Thoracic aorta (tissue), 2 donors: ENCODE results near the gene KIF5C. TPM values are rescaled to one million over a fixed set of nuclear protein-coding genes. Genes with fewer than 3 reads are reported as not detected.

Experiments
- ATAC-seq: fragments of 150-250 bp; one replicate; pipeline ENCODE4 v1.8.0; 2017; ENCODE audit warnings: low read depth; ENCODE audit not compliant: insufficient number of reproducible peaks, low FRiP score
- DNase-seq: peaks from one replicate; pipeline ENCODE4 v3.0.0-alpha.2; 2020; ENCODE audit warnings: low spot score
- H3K27ac ChIP-seq, 2 donors: fragments of 200-600 bp; sonication (generic); 1 replicate in 1 of 2; 2 replicates in 1 of 2; pipeline ENCODE4 v1.5.1; 2016; ENCODE audit warnings: mild to moderate bottlenecking in 2 of 2, moderate library complexity in 2 of 2
- H3K27me3 ChIP-seq: fragments of 200-600 bp; sonication (generic); replicated peaks from 2 replicates; pipeline ENCODE4 v1.6.0; 2016; ENCODE audit warnings: mild to moderate bottlenecking; ENCODE audit not compliant: insufficient read depth
- H3K36me3 ChIP-seq: fragments of 200-600 bp; sonication (generic); one replicate; pipeline ENCODE4 v1.5.1; 2016
- H3K4me1 ChIP-seq, 2 donors: fragments of 200-600 bp; sonication (generic); 1 replicate in 1 of 2; 2 replicates in 1 of 2; pipeline versions ENCODE4 v1.5.1 to v1.6.0; 2016; ENCODE audit warnings: low read depth in 2 of 2, mild to moderate bottlenecking in 1 of 2; ENCODE audit not compliant: control insufficient read depth in 1 of 2
- H3K4me3 ChIP-seq: fragments of 200-600 bp; sonication (generic); 2 replicates; pipeline ENCODE4 v1.5.1; 2016; ENCODE audit warnings: mild to moderate bottlenecking
- H3K9me3 ChIP-seq: fragments of 200-600 bp; sonication (generic); 2 replicates; pipeline ENCODE4 v1.5.1; 2016
- CTCF ChIP-seq: fragments of 200-600 bp; sonication (generic); IDR thresholded peaks from one replicate; pipeline ENCODE4 v1.5.1; 2019; ENCODE audit warnings: antibody characterized with exemption
- total RNA-seq, 2 donors: library from RNA; depleted of rRNA; stranded (reverse); fragments of >200 nt; gene quantifications; one replicate each; pipeline versions ENCODE4 v1.1.0 to v1.2.3, GENCODE V29; 2016

The KIF5C gene
- total RNA-seq, 2 donors from 2014 or later: 4.5 to 7.3 TPM

DNA sequence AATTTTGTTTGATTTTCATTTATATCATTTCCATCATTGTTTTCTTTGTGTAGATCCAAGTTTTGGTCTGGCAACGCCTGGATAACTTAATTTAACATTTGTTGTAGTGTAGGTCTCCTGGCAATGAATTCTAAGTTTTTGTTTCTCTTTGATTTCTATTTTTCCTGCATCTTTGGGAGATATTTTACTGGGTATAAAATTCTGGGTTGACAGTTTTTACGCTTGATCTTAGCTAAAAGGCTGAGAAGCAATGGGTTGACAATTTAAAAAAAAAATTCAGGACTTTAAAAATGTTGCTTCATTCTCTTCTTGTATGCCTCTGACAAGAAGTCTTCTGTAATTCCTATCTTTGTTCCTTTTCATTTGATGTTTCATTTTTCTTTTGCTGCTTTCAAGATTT is 172.1 kb downstream of the KIF5C start:
- Histone ChIP-seq H3K36me3 (no peaks in the 10 kb centered on the region), H3K4me1 (no peaks in the 10 kb centered on the region), H3K27me3 (no peaks in the 10 kb centered on the region), H3K27ac (no peak overlapping the region), H3K4me3 (no peak overlapping the region), H3K9me3 (no peaks in the 10 kb centered on the region)
- TF ChIP-seq CTCF: no peak
- ATAC-seq: no peak
- no peak for DNase-seq

- no peak for DNase-seq
- Histone ChIP-seq H3K36me3 (no peaks in the 10 kb centered on the region), H3K27me3 (no peaks in the 10 kb centered on the region), H3K4me3 (no peak overlapping the region), H3K4me1 (no peaks in the 10 kb centered on the region), H3K9me3 (no peaks in the 10 kb centered on the region), H3K27ac (no peak overlapping the region)
- no peak for TF ChIP-seq CTCF
- ATAC-seq: no peak
Measured at GRCh38 chr2:149049142-149049541, 174.1 kb downstream of the KIF5C start.

GRCh38 chr2:149050188-149050587 is 175.2 kb downstream of the KIF5C start:
- no peaks in the 10 kb centered on the region for H3K36me3 ChIP-seq
- TF ChIP-seq CTCF: no peak
- ATAC-seq: no peak
- no peak for DNase-seq
- H3K27ac ChIP-seq: no peak overlapping the region
- no peaks in the 10 kb centered on the region for H3K27me3 ChIP-seq
- no peaks in the 10 kb centered on the region for H3K9me3 ChIP-seq
- no peak overlapping the region for H3K4me3 ChIP-seq
- no peaks in the 10 kb centered on the region for H3K4me1 ChIP-seq

GRCh38 chr2:149055751-149056150 is 180.7 kb downstream of the KIF5C start:
- ATAC-seq (no peak), DNase-seq (no peak)
- no peak for TF ChIP-seq CTCF
- H3K4me3 ChIP-seq: no peak overlapping the region
- no peaks in the 10 kb centered on the region for H3K27me3 ChIP-seq
- H3K27ac ChIP-seq: no peak overlapping the region
- H3K36me3 ChIP-seq: no peaks in the 10 kb centered on the region
- H3K4me1 ChIP-seq: no peaks in the 10 kb centered on the region
- no peaks in the 10 kb centered on the region for H3K9me3 ChIP-seq

DNA sequence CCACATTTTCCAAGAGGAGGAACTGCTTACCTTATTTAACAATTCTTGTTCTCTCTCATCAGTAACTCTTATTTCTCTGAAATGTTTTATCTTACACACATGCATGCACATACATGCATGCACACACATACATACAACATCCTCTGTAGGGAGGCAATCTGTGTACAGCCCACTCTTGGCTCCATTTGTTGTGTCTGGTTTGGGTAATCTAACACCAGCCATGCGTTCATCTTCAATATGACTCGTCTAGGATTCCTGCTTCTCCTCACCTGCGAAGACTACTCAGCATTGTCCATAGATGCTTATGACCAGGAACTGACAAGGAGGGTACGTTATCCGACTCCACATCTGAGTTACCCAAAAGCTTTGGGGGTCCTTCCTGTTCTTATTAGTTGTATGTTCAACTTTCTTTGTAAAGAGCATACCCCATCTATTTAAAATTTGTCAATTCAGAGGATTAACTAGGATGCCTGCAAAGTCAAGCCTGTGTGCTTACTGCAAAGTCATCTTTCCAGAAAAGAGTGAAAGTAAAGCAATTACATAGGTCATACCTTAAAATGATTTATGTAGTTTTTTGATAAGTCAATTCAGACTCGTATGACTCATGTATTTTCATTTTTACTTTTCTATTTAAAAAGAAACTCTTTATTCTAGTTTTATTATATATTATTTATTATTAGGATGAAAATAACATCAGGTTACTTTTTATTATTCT is 181.7 kb downstream of the KIF5C start:
- no peak overlapping the region for H3K4me3 ChIP-seq
- no peaks in the 10 kb centered on the region for H3K27me3 ChIP-seq
- H3K9me3 ChIP-seq: no peaks in the 10 kb centered on the region
- no peak overlapping the region for H3K27ac ChIP-seq
- no peak for ATAC-seq
- no peak for TF ChIP-seq CTCF
- no peak for DNase-seq
- H3K36me3 ChIP-seq: no peaks in the 10 kb centered on the region
- H3K4me1 ChIP-seq: no peaks in the 10 kb centered on the region
